HG02798 (cell line): Measurements from ENCODE around the gene RTN4RL1.

ENCODE experiments used
- ATAC-seq: cut with Tn5 transposase; IDR thresholded peaks from one replicate; pipeline ENCODE4 v1.9.1; 2021; ENCODE audit warnings: mild to moderate bottlenecking; ENCODE audit not compliant: unreplicated experiment, poor library complexity

The RTN4RL1 gene

GRCh38 chr17:1934901-1935300 lies 90.2 kb downstream of the RTN4RL1 start:
- ATAC-seq: no peak

- no peak for ATAC-seq
These were observed 91.0 kb downstream of the RTN4RL1 start for GRCh38 chr17:1933875-1934715.

- ATAC-seq: no peak
These were observed 93.1 kb downstream of the RTN4RL1 start for GRCh38 chr17:1931844-1932579.

- no peak for ATAC-seq
These were observed 94.8 kb downstream of the RTN4RL1 start for GRCh38 chr17:1930337-1930645.

GRCh38 chr17:1928976-1929375 lies 96.2 kb downstream of the RTN4RL1 start:
- ATAC-seq: no peak

GRCh38 chr17:1920948-1921351 lies 104.2 kb downstream of the RTN4RL1 start:
- no peak for ATAC-seq

GRCh38 chr17:1919201-1919600 lies 105.9 kb downstream of the RTN4RL1 start:
- no peak for ATAC-seq

GRCh38 chr17:1918346-1919162 lies 106.6 kb downstream of the RTN4RL1 start:
- ATAC-seq: no peak

- ATAC-seq: no peak
These were observed 108.0 kb downstream of the RTN4RL1 start for GRCh38 chr17:1916963-1917715.

GRCh38 chr17:1916316-1916715 lies 108.8 kb downstream of the RTN4RL1 start:
- no peak for ATAC-seq

- no peak for ATAC-seq
These were observed 109.2 kb downstream of the RTN4RL1 start for GRCh38 chr17:1915889-1916288.

GRCh38 chr17:1914661-1915083 lies 110.5 kb downstream of the RTN4RL1 start:
- no peak for ATAC-seq

GRCh38 chr17:1913702-1914101 lies 111.4 kb downstream of the RTN4RL1 start:
- no peak for ATAC-seq

GRCh38 chr17:1912146-1912545 lies 113.0 kb downstream of the RTN4RL1 start:
- no peak for ATAC-seq

- ATAC-seq: no peak
These were observed 115.1 kb downstream of the RTN4RL1 start for GRCh38 chr17:1909985-1910384.

- ATAC-seq: no peak
These were observed 116.3 kb downstream of the RTN4RL1 start for GRCh38 chr17:1908699-1909309.

- no peak for ATAC-seq
These were observed 117.0 kb downstream of the RTN4RL1 start for GRCh38 chr17:1907909-1908698.

- no peak for ATAC-seq
These were observed 117.9 kb downstream of the RTN4RL1 start for GRCh38 chr17:1907216-1907631.

GRCh38 chr17:1906662-1907101 lies 118.5 kb downstream of the RTN4RL1 start:
- ATAC-seq: no peak
